Left renal cortex interstitium (tissue), 4 donors: ENCODE results near the gene CASP1. TPM values are rescaled to one million over a fixed set of nuclear protein-coding genes. Genes with fewer than 3 reads are reported as not detected.
"Not testable (repeated sequence)": the region's sequence is repeated elsewhere in the genome, so short reads cannot be mapped to it uniquely, and the experiment has no call there.

ENCODE experiments used
- DNase-seq, 4 donors: peaks; one replicate each; pipeline ENCODE4 v3.0.0-alpha.2; 2013; ENCODE audit warnings: low read depth in 4 of 4, low spot score in 2 of 4, missing footprints in 1 of 4
- polyA plus RNA-seq, 4 donors: library from polyadenylated mRNA; unstranded; fragments of 120-200 nt; gene quantifications; one replicate each; pipeline ENCODE4 v1.2.1, GENCODE V29; 2013; ENCODE audit not compliant: insufficient read length in 4 of 4

Gene CASP1
- polyA plus RNA-seq, 4 donors = 3.4 to 6.9 (median 4.2) TPM

DNA sequence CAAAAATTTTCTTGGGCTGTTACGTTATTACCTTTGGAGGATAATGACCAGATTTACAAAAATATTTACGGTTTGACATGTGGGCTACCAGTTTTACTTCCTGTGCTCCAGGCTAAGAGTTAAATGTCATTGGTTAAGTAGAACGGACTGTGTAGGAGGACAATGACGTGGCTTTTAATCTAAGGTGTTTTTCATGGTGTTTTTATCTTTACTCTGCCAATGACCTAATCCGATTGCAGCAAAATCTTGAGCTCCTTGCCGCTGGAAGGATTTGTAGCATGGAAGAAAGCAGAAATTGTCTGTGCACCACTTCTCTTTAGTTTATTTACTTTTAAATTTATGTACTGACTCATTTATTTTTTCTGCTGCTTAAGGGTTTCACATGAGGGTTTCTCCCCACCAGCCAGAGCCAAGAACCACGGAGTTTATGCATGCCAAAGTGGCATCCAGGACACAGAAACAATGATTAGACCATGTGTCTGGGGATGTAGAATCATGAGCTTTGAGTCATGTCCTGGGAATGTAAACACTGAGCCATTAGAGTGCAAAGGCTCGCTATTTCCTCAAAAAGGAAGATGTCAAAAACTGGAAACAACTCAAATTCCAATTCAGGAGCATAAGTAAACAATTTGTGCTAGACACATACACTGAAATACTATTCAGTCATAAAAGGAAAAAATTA lies 12.1 kb upstream of the CASP1 start:
- no peak for DNase-seq

DNA sequence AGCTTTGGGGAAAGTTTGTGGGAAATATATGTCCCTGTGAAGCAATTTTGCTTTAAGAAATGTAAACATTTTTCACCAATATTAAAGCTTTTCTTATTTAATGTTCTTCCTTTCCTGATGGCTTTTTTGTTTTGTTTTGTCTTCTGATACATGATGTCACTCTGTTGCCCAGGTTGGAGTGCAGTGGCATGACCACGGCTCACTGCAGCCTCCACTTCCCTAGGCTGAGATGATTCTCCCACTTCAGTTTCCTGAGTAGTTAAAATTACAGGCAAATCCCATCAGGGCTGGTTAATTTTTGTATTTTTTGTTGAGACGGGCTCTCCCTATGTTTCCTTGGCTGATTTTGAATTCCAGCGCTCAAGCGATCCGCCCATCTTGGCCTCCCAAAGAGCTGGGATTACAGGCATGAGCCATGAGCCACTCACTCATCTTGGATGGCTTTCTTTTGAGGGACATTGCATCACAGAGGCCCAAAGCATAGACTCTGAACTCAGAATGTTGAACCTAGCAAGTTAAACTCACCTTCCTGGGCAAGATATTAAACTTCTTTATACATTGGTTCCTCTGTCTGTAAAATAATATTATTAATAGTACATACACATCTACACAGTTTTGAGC lies 10.8 kb upstream of the CASP1 start:
- DNase-seq = no peak

DNA sequence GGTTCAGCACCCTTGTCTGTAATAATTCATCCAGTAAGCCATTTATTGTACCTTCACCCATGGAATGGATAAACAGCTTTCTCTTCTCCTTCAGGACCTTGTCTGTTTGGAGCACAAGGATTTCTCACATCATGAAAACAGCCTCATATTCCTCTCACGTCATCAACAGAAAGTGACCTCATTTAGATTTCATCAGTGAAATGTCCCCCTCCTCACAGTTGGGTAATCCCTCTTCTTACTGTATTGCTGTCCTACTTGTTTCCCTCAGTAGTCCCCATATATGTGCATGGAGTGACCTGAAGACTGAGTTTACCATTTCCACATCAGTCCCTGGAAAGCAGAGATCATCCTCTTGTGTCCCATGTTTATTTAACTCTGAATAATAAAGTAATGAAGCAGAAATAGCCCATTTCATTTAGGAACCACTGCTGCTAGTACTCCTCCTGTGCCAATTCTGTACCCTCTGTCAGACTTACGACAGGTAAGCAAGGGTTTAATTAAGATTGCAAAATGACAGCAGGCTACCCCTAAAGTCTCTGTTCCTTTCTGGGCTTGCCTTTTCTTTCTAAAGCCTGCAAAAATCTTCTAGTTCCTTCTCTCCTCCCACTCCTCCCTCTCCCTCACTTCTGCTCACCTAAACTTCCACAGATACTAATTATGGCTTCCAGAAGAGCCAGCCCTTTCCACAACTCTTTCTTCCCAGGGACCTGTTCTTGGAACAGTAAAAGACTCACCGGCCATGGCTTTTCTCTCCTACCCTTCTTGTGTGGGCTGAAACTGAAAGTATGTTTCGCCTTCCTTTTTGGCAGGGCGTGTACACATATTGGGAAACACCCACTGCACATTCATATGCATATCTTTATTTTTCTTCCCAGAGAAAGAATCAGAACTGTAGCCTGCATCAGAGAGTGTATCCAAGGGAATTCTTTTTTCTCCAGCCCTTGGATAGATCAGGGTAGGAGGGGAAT lies 9.9 kb upstream of the CASP1 start, which contains the start of gene CARD16:
Gene CARD16, minus strand, starts transcription at position 779 of the 968 bp plus-strand sequence. Its CDS starts 38 bp downstream, at position 741.
- DNase-seq = not testable (repeated sequence)

DNA sequence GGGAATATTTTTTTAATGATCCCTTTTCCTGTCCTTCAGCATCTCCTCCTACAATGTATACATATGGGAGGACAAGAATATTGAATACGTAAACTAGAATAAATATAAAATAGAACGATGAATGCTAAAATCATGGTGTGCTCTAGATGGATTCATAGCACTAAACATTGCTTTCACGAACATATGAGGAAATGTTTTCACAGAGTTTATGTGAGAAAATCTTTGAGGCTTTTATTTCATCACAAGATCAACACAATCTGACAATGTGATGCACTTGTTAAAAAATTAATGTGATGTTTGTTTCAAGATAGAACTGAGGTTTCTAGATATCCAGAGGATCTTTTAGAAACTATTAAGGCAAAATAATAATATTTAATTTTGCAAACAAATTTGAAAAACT lies 7.2 kb upstream of the CASP1 start:
- DNase-seq = no peak

DNA sequence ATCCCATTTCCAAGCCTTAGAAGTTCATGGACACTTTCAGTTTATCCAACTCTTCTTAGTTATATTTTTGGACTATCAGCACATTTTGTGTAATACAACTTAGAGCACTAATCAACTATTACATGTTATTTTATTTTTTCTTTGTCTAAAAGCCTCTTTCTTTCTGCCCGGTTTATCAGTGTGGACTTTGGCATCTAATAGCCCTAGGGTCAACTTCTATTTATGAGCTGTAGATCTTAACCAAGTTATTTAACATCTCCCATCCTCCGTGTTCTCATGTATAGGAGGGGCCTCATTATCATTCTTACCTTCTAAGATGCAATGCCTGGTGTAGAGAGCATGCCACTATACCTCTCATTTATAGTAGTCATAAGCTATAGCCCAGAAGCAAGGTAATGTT lies 5.8 kb upstream of the CASP1 start:
- DNase-seq = no peak

DNA sequence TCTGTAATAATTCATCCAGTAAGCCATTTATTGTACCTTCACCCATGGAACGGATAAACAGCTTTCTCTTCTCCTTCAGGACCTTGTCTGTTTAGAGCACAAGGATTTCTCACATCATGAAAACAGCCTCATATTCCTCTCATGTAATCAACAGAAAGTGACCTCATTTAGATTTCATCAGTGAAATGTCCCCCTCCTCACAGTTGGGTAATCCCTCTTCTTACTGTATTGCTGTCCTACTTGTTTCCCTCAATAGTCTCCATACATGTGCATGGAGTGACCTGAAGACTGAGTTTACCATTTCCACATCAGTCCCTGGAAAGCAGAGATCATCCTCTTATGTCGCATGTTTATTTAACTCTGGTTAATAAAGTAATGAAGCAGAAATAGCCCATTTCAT lies 556 bp downstream of the CASP1 start:
- DNase-seq = not testable (repeated sequence)

DNA sequence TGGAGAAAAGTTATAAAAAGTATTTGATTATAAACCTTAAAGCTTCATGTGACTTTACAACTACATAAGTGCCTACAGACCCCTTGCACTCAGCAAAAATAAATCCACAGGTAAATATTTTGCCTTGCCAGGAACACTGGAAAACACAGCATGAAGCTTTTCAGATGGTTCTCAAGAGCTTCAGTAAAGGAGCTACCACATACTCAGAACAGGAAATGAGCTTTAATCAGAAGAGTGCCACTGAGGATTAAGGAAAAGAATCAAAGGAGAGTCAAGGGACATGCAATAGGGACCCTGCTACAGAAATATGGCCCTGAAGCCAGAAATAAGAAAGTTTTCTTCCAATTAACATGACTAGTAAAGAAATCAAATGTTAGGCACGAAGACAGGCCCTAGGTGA lies 1.2 kb downstream of the CASP1 start:
- DNase-seq = no peak

DNA sequence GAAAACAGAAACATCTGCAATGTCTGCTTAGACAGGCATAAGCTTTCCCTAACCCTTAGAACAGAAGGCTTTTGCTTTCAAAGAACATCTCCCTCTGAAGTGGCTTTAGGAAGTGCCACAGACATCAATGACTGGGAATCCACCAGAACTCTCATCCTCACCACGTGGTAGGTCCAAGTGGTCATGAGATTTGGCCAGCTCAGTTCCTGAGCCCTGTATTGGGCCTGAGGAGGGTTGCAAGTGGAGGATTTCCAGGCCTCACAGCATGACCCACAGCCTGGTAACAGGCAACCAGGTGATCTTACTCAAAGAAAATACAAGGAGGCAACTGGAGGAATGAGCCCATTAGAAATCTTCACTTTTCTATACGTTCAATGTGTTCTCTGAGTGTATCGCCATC lies 1.6 kb downstream of the CASP1 start:
- DNase-seq = no peak

DNA sequence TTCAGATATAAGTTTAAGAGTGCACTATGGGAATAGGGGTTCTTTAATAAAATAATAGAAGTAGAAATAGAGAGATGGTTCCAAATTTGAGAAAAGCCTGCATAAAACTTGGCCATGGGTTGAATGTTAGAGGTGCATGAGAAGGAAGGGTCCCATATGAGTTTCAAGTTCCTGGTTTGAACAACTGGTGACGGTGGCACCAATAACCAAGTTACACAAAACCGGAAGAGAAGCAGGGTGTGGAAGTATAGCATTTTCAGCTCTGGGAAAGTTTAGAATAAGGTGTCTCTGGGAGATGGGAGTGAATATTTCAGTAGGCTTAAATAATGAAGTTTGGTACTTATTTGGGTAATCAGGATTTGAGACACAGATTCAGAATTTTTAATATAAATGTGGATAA lies 2.4 kb downstream of the CASP1 start:
- DNase-seq = no peak

DNA sequence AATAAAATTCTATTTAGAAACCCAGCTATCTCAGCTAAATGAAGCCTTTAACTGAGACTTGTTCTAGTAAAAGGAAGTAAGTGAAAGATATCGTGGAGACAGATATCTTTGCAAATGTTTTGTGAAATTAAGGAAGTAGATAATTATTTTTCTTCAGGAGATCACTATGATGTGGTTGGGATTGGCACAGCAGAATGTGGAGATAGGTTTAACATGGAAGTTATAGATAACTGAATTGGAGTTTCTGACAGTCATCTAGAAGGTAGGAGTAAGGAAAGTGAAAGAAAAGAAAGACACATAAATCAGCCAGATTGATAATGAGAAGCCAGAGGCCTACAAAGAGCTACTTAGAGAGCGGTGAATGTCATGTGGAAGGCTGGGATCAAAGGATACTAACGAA lies 7.3 kb downstream of the CASP1 start:
- no peak for DNase-seq

DNA sequence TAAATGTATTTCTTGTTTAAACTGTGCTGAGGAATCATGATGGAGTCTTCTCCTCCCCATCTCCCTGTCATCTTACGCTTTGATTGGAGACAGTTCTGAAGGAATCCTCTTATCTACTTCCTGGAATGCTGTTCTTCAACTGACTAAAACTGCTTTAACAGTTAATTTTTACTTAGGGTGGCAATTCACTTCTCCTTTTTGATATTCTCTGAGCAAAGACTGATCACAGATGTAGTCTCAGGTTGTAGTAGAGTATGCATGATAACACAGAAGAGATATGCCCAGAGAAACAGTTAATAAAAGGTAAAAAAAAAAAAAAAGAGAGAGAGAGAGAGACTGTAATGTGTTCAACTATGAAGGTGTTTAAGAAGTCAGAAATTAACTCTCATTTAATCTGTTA lies 10.6 kb downstream of the CASP1 start:
- DNase-seq = no peak

DNA sequence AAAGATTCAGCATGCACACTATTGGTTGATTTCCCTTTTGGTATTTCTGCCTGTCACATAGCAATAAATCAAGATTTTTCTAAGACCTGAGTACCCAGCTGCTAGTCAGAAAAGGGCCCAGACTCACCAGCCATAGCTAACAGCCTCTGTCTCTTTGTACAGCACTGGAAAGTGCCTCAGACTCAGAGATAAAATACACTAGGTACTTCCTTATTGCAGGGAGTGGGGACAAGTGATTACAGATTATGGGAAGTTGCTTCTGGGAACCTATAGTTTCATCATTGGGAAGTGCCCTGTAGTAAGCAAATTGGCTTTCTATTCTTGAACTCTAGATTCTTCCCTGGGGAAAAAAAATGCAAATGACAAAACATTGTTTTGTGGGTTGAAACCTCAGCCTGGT lies 11.9 kb downstream of the CASP1 start, which contains the start of gene CASP5:
Gene CASP5, minus strand, starts transcription at position 166 of the 400 bp plus-strand sequence. Its CDS starts 32 bp downstream, at position 134.
- no peak for DNase-seq

DNA sequence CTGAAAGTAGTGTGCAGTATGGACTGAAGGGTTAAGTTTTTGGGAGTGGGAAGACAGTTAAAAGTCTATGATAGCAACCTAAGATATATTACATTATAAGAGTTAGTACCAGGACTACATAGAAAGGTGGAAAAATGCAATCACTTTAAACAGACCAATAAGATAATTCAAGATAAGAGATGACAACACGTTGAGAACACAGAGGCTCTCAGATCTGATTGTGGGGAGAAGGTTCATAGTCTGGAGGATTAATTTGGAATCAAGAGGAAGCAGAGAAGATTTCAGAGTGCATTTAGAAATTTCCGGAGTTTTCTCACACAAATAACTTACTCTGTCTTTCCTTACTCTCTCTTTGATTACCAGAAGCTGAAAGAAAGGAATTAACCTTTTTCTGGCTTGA lies 12.4 kb downstream of the CASP1 start:
- DNase-seq = no peak

DNA sequence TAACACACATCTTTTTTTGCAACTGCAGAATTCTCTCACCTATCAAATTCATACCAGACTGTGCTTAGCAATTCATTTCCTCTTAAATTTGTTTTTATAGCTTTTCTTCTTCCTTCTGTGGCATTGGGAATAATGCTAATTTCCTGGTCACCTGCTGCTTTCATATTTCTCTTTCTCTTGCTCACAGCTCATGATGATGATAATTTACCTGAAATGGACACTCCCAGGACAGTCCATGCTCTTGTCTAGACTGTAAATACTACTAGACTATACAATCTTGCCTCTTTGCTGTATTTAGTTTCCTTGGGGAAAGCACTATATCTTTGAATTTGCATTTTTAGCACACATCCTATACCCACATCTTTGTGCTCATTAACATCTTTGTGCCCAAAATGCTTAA lies 27.5 kb downstream of the CASP1 start:
- no peak for DNase-seq

DNA sequence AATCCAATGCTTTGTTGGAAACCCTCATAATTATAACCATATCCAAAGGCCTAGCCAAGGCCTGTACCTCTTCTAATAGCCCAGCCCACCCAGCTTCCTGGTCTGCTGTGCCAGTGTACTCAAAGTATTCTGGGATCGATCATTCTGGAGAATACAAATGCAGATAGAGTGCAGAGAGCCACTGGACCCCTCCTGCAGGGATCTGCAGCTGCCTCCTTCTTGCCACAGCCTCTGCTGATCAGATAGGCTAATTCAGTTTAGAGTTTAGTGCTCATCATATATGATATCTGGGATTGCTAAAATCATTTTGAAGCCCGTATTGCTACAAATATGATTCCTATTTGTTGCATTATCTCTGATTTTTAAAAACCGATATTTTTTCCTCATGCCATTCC lies 29.5 kb downstream of the CASP1 start:
- DNase-seq = no peak

DNA sequence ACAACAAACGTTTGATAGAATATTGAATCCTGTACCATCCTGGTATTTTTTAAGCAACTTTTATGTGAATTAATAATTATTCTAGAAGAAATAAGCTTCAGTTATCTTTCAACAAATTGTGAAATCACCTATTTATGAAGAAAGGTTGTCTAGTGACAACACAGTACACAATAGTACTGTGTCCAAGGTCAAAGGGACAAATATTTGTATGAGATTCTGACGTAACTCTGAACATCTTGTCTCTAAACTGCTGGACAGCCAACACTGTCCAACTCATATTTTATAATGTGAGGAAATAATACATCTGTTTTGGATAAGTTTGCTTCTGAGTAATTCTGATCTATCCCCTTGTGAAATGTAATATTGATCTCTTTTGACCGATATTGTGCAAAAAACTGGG lies 30.9 kb downstream of the CASP1 start:
- no peak for DNase-seq

DNA sequence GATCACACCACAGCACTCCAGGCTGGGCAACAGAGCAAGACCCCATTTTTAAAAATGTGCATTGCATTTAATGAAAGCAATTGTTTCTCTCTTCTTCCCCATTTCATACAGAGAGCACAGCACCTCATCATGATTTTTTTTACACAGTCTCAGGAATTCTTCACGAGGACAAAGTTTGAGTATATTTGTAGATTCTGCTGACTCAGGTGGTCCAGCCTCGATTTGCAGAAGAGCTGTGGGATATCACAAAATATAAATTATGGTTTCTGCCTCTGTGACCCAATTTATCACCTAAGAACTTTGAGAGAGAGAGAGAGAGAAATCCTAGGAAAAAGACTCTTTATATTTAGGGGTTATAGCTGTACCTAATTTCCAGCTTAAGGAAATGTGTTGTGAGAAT lies 31.8 kb downstream of the CASP1 start:
- no peak for DNase-seq

DNA sequence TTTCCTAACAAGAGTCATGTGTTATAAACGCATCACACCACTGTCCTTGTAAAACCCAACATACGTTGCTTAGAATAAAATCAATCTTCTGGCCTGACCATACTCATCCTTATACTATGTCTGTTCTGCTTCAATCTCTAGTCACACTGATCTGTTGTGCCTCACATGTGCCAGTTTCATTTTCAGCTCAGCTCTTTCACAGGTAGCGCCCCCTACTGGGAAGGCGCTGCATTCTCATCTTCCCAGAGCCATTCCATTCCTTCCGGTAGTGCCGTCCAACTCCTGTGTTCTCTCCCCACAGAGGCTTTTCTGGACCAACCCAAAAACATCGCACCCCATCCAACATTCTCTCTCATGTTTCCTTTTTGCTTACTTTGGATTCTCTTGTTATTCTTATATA lies 34.1 kb downstream of the CASP1 start:
- no peak for DNase-seq

DNA sequence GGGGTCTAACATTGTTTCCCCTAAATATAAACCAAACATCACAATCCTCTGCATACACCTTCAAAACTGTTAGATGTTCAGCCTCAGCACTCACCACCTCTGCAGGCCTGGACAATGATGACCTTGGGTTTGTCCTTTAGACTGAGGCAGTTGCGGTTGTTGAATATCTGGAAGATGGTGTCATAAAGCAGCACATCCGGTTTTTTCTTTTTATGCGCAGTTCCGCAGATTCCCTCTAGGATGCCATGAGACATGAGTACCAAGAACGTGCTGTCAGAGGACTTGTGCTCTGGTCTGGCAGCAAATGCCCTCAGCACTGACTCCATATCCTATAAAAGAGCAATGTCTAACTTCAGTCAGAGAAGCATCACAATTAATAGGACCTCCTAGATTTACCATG lies 34.8 kb downstream of the CASP1 start:
- DNase-seq = no peak

DNA sequence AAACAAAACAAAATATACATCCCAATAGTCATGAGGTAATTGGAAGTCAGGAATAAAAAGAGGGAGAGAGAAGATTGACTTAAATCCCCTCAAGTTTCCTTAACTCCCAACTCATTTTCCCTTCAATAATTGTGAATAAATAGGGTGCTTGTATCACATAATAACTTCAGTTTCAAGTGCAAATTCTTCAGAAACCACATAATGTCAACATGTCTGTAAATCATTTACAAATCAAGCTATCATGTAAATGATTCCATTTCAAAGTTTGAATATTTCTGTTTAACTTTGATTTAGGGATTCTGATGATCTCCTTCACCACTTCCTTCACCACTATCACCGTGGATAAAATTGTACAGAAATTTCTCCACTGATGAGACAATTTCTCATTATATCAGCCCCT lies 35.2 kb downstream of the CASP1 start:
- no peak for DNase-seq

DNA sequence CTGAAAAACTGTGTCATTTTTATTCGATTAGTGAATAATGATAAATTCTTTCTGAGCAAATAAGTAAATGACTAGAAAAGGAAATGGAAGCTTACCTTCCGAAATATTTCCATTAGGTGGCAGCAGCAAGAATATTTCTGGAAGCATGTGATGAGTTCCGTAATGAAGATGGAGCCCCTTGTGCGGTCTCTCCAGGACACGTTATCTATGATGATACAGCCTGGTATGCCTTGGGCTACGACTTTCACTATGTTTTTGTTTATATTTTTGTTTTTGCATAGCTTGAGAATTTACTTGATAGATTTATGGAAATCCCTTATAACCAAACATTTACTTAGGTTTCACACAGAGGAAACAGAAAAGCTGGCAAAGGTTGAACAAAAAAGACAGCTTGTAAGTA lies 37.7 kb downstream of the CASP1 start:
- no peak for DNase-seq
